Hepatocyte (in vitro differentiated cells): ENCODE results near the gene NHEJ1. TPM values are rescaled to one million over a fixed set of nuclear protein-coding genes. Genes with fewer than 3 reads are reported as not detected.

Experiments
- DNase-seq: peaks from one replicate; pipeline ENCODE4 v3.0.0-alpha.2; 2016; ENCODE audit warnings: low spot score
- H2AFZ ChIP-seq: fragments of 200-600 bp; sonication (generic); 2 replicates; pipeline ENCODE4 v1.6.0; 2016; ENCODE audit warnings: antibody characterized with exemption, mild to moderate bottlenecking
- H3K27ac ChIP-seq: fragments of 200-600 bp; sonication (generic); 2 replicates; pipeline ENCODE4 v1.5.1; 2016; ENCODE audit warnings: mild to moderate bottlenecking
- H3K27me3 ChIP-seq: fragments of 200-600 bp; sonication (generic); 2 replicates; pipeline ENCODE4 v1.6.1; 2016
- H3K36me3 ChIP-seq: fragments of 200-600 bp; sonication (generic); replicated peaks from 2 replicates; pipeline ENCODE4 v1.5.1; 2016; ENCODE audit warnings: low read depth; ENCODE audit not compliant: insufficient read depth
- H3K4me1 ChIP-seq: fragments of 200-600 bp; sonication (generic); 2 replicates; pipeline ENCODE4 v1.5.1; 2016; ENCODE audit warnings: mild to moderate bottlenecking, moderate library complexity; ENCODE audit not compliant: insufficient read depth
- H3K4me2 ChIP-seq: fragments of 200-600 bp; sonication (generic); 2 replicates; pipeline ENCODE4 v1.6.0; 2016
- H3K4me3 ChIP-seq: fragments of 200-600 bp; sonication (generic); 2 replicates; pipeline ENCODE4 v1.5.1; 2016; ENCODE audit warnings: mild to moderate bottlenecking
- H3K79me2 ChIP-seq: fragments of 200-600 bp; sonication (generic); 2 replicates; pipeline ENCODE4 v1.6.0; 2017; ENCODE audit warnings: mild to moderate bottlenecking
- H3K9me2 ChIP-seq: fragments of 200-600 bp; sonication (generic); replicated peaks from 2 replicates; pipeline ENCODE4 v1.6.0; 2017; ENCODE audit warnings: mild to moderate bottlenecking; ENCODE audit not compliant: insufficient read depth
- H3K9me3 ChIP-seq: fragments of 200-600 bp; sonication (generic); 2 replicates; pipeline ENCODE4 v1.5.1; 2016; ENCODE audit warnings: low read depth, mild to moderate bottlenecking
- H4K20me1 ChIP-seq: fragments of 200-600 bp; sonication (generic); 2 replicates; pipeline ENCODE4 v1.6.0; 2016; ENCODE audit warnings: mild to moderate bottlenecking; ENCODE audit not compliant: insufficient read depth, poor library complexity, severe bottlenecking
- EZH2 ChIP-seq: fragments of 200-600 bp; sonication (generic); IDR thresholded peaks from 2 replicates; pipeline ENCODE4 v1.6.1; 2016; ENCODE audit warnings: antibody characterized with exemption, mild to moderate bottlenecking, borderline replicate concordance
- EZH2phosphoT487 ChIP-seq: fragments of 200-600 bp; sonication (generic); IDR thresholded peaks from one replicate; pipeline ENCODE4 v1.6.1; 2018; ENCODE audit warnings: antibody characterized with exemption, mild to moderate bottlenecking, low read depth, moderate library complexity; ENCODE audit not compliant: unreplicated experiment, severe bottlenecking
- WGBS: methylation state at CpG from one replicate; pipeline ENCODE4 v1.1.6; 2016; ENCODE audit warnings: low lambda C conversion rate; ENCODE audit errors: missing lambda C conversion rate; 5-methylcytosine and 5-hydroxymethylcytosine counted together
- polyA plus RNA-seq: library from polyadenylated mRNA; unstranded; fragments of >200 nt; fragmentation: Nextera tagmentation; extraction: Ambion mirVana; gene quantifications from 2 replicates; pipeline ENCODE4 v1.2.1, GENCODE V29; 2016
- total RNA-seq: library from RNA; depleted of rRNA; stranded (reverse); fragments of >200 nt; gene quantifications from 2 replicates; pipeline ENCODE4 v1.2.3, GENCODE V29; 2014
- TF ChIP-seq, protein P1 (sequence below): fragments of 200-600 bp; sonication (generic); IDR thresholded peaks from 2 replicates; pipeline ENCODE4 v1.5.1; 2016; ENCODE audit warnings: antibody characterized with exemption, mild to moderate bottlenecking; ENCODE audit not compliant: poor library complexity

Gene NHEJ1
- total and polyA plus RNA-seq, 2 experiments from 2014 or later: 18.1 to 28.2 TPM

DNA sequence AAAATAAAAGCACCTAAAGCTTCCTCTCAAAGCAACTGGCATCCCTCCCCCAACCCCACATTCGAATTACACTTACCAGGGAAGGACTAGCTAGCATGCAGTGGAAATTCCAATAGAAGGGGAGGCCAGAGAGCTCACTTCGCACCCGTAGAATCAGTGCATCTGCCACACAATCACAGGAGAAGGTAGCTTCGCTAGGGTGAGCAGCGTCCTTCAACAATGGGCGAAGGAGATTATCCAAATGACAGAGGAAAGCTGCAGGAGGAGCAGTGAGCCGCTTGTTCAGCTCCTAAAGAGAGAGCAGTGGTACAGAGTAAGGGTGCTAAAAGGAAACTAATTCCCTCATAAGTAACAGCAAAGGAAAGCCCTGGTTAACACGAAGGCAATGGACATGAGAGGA lies 3.2 kb downstream of the NHEJ1 start:
- Histone ChIP-seq H2AFZ (no peak overlapping the region), H3K36me3 (no peaks in the 10 kb centered on the region), H3K4me2 (no peak overlapping the region), H4K20me1 (no peaks in the 10 kb centered on the region), H3K27me3 (no peaks in the 10 kb centered on the region), H3K27ac (no peak overlapping the region), H3K79me2 (peaks cover 10% of the 10 kb centered on the region), H3K9me2 (no peaks in the 10 kb centered on the region), H3K9me3 (no peaks in the 10 kb centered on the region), H3K4me3 (no peak overlapping the region), H3K4me1 (peaks cover 3% of the 10 kb centered on the region)
- DNase-seq: no peak
- no peak for TF ChIP-seq EZH2
- no peak for TF ChIP-seq EZH2phosphoT487
- TF ChIP-seq, protein P1, sequence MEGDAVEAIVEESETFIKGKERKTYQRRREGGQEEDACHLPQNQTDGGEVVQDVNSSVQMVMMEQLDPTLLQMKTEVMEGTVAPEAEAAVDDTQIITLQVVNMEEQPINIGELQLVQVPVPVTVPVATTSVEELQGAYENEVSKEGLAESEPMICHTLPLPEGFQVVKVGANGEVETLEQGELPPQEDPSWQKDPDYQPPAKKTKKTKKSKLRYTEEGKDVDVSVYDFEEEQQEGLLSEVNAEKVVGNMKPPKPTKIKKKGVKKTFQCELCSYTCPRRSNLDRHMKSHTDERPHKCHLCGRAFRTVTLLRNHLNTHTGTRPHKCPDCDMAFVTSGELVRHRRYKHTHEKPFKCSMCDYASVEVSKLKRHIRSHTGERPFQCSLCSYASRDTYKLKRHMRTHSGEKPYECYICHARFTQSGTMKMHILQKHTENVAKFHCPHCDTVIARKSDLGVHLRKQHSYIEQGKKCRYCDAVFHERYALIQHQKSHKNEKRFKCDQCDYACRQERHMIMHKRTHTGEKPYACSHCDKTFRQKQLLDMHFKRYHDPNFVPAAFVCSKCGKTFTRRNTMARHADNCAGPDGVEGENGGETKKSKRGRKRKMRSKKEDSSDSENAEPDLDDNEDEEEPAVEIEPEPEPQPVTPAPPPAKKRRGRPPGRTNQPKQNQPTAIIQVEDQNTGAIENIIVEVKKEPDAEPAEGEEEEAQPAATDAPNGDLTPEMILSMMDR: no peak
- 81% methylated on average over 8 of the region's 8 CpGs for WGBS

DNA sequence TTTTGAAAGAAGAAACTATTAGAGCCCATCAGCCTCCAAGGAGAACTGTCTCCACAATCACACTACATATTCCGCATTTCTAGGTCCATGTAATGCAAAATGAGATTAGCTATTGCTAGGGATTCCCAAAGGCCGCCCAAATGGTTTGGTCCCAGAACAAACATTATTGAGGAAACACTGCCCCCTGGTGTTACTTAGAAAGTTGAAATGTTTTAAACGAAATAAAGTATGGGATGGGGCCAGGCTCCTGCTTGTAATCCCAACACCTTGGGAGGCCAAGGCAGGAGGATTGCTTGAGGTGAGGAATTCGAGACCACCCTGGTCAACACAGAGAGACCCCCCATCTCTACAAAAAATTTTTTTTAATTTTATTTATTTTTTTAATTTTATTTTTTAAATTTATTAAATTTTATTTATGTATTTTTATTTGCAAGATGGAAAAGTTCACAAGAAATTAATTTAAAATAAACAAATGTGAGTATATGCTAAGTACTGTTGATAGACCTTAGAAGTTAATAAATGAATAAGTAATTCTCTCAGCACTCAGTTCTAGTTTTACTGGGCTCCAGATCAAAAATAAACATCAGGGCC lies 5.5 kb downstream of the NHEJ1 start:
- no peaks in the 10 kb centered on the region for H3K36me3 ChIP-seq
- WGBS: 14% methylated on average over 4 of the region's 4 CpGs
- H3K9me2 ChIP-seq: no peaks in the 10 kb centered on the region
- H3K27ac ChIP-seq: no peak overlapping the region
- H3K4me3 ChIP-seq: no peak overlapping the region
- peak; percentile 88 for DNase-seq
- H3K79me2 ChIP-seq: peaks cover 10% of the 10 kb centered on the region
- no peaks in the 10 kb centered on the region for H4K20me1 ChIP-seq
- peaks cover 3% of the 10 kb centered on the region for H3K4me1 ChIP-seq
- H3K9me3 ChIP-seq: no peaks in the 10 kb centered on the region
- TF ChIP-seq, protein P1: peak; percentile 79
- TF ChIP-seq EZH2phosphoT487: no peak
- H2AFZ ChIP-seq: no peak overlapping the region
- H3K27me3 ChIP-seq: no peaks in the 10 kb centered on the region
- no peak overlapping the region for H3K4me2 ChIP-seq

DNA sequence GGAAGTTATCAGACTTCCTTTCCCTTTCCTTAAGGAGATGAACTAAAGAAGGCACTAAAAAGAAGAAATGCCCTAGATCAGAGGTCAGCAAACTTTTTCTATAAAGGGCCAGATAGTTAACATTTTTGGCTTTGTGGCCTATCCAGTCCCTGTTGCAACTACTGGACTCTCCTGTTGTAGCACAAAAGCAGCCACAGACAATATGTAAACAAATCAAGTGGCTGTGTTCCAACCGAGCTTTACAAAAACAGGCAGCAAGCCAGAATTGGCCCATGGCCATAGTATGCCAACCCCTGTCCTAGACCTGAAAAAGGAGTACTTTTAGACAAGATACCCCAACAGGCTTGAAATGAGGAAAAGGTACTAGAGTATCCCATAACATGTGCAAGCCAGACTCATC lies 10.9 kb downstream of the NHEJ1 start:
- Histone ChIP-seq H3K4me3 (no peak overlapping the region), H2AFZ (no peak overlapping the region), H3K4me1 (peaks cover 4% of the 10 kb centered on the region), H3K9me3 (no peaks in the 10 kb centered on the region), H3K79me2 (no peaks in the 10 kb centered on the region), H3K27me3 (no peaks in the 10 kb centered on the region), H3K36me3 (no peaks in the 10 kb centered on the region), H3K4me2 (no peak overlapping the region), H3K9me2 (no peaks in the 10 kb centered on the region), H3K27ac (no peak overlapping the region), H4K20me1 (no peaks in the 10 kb centered on the region)
- TF ChIP-seq, protein P1: no peak
- TF ChIP-seq EZH2phosphoT487: no peak
- no peak for TF ChIP-seq EZH2
- 32% methylated on average over 1 of the region's 1 CpG for WGBS
- no peak for DNase-seq

DNA sequence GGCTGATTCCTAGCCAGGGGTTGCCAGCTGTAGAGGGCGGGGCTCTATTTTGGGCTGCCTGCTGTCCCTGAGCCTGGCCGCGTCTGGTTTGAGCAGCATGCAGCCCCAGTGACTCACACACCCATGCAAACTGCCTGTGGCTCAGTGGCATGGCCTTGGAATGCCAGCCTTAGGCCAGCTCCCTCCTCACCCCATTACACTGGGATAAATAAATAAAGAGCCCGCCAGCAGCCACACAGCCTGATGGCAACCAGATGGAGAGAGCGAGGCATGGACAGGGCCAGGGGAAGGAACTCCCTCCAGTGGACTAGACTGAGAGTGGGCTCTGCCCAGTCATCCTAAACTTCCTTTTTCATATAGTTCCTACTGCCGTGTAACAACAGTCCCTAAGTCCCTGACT lies 18.3 kb downstream of the NHEJ1 start:
- Histone ChIP-seq H3K4me2 (no peak overlapping the region), H3K9me2 (no peaks in the 10 kb centered on the region)
- 77% methylated on average over 6 of the region's 6 CpGs for WGBS

More for the DNA sequence above, 18.3 kb downstream of the NHEJ1 start:
- no peaks in the 10 kb centered on the region for H3K4me1 ChIP-seq
- H3K79me2 ChIP-seq: no peaks in the 10 kb centered on the region
- no peaks in the 10 kb centered on the region for H3K27me3 ChIP-seq
- no peaks in the 10 kb centered on the region for H3K36me3 ChIP-seq
- H3K9me3 ChIP-seq: no peaks in the 10 kb centered on the region
- no peak overlapping the region for H3K4me3 ChIP-seq
- no peaks in the 10 kb centered on the region for H4K20me1 ChIP-seq
- no peak overlapping the region for H2AFZ ChIP-seq
- TF ChIP-seq, protein P1: no peak
- TF ChIP-seq EZH2 (no peak), EZH2phosphoT487 (no peak)
- no peak overlapping the region for H3K27ac ChIP-seq
- no peak for DNase-seq
